Stimulated activated CD4-positive, alpha-beta T cell treated with anti-CD3 and anti-CD28 coated beads, Interleukin-12 subunit alpha, Interleukin-12 subunit beta, amount 100 ng/mL, for 24 hours (primary cell): ENCODE results near the gene NOC2L.

Experiments
- DNase-seq, 2 experiments: peaks; one replicate each; pipeline ENCODE4 v3.0.0-alpha.2; 2020; ENCODE audit warnings: low read depth in 2 of 2

NOC2L gene

GRCh38 chr1:974687-975328, 15.8 kb upstream of the NOC2L start:
- no peak for DNase-seq

DNA sequence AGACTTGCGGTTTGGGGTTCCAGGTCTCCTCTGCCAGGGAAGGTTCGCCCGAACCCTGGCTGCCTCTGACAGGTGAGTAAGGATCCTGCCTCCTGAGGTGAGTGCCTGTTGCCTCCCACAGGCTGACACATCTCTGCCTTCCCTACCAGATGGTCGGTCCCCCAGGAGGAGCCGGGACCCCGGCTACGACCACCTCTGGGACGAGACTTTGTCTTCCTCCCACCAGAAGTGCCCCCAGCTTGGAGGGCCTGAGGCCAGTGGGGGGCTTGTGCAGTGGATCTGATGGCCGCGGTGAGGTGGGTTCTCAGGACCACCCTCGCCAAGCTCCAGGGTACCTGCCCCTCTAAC, 15.2 kb upstream of the NOC2L start:
- no peak for DNase-seq

- no peak for DNase-seq
These were observed 14.6 kb upstream of the NOC2L start for GRCh38 chr1:973459-974292.

GRCh38 chr1:972726-973458, 13.8 kb upstream of the NOC2L start:
- no peak for DNase-seq

DNA sequence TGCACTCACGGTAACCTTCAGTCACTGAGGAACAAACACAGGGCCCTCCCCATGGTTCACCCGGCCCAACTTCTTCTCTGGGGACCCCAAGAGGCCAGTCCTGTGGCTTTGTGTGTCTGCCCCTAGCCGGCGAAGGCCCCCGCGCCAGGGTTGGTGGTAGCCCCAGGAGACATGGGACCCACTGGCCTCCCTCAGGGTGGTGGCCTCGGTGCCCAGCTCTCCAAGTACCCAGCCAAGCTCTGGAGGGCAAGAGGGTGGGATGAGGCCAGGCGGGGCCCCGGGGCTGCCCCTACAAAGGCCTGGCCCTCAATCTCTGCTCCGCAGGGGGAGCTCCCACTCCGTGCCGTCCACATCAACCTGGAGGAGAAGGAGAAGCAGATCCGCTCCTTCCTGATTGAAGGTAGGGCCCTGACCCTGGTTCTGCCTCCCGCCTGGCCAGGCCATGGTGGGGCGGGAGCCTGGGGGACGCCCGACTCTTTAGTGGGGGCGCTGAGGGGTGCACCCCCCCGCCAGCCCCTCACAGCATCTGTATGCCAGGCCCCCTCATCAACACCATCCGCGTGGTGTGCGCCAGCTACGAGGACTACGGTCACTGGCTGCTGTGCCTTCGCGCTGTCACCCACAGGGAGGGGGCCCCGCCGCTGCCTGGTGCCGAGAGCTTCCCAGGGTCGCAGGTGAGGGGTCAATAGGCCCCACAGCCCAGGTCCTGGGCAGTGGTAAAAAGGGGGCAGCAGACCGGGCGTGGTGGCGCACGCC, 12.9 kb upstream of the NOC2L start:
- DNase-seq = no peak

GRCh38 chr1:970973-971730, 12.1 kb upstream of the NOC2L start:
- no peak for DNase-seq

DNA sequence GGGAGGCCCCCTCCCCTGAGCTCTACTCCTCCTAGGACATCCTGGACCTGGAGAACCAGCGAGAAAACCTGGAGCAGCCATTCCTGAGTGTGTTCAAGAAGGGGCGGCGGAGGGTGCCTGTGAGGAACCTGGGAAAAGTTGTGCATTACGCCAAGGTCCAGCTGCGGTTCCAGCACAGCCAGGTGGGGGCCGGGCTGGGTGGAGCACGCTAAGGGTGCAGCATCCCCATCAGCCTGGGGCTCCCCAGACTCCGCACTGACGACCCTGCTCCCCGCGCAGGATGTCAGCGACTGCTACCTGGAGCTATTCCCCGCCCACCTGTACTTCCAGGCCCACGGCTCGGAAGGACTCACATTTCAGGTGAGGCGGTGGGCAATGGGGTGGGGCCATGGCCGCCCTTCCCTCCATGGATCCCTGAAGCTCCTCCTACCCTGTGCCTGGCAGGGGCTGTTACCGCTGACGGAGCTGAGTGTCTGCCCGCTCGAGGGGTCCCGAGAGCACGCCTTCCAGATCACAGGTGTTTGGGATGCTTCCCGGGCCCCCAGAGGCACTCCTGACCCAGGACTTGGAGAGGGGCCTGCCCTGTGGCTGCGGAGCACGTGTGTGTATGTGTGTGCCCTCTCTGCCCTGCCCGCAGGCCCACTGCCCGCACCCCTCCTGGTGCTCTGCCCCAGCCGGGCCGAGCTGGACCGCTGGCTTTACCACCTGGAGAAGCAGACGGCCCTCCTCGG, 11.4 kb upstream of the NOC2L start:
- DNase-seq = no peak

- no peak for DNase-seq
These were observed 10.3 kb upstream of the NOC2L start for GRCh38 chr1:969260-969855.

DNA sequence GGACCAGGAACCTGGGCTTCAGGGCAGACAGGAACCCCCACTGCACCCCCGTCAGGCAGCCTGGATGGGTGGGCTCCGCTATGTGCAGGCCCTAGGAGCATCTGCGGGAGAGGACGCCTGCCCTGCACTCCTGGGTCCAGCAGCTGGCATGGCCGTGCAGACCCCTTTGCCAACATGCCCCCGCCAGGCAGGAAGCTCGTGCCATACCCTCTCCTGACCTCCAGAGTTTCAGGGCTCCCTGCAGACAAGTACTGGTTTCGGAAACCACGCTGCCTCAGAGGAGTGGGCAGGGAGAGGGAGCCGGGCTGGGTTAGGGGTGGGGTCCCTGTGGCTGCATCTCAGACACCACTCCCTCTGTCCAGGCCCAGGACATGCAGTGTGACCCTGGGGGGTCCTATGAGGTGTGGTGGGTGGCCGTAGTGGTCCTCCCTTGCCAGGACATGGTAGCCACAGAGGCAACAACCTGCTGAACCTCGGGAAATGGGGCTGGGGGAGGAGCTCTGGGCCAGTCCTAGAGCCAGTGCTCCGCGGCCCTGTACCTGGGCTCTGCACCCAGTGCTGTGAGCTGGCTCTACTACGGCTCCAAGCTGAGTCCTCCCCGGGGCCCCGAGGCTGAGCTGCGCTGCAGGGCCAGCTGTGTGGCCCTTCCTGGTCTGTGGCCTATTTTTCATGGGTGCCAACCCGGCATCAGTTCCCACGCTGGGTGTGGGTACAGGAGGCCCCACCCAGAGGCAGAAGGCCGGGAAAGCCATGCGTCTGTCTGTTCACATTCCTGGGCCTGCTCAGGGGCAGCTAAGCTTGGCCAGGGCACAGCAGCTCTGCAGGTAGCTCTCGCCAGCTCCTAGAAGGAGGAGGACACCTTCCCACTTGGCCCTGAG, 8.6 kb upstream of the NOC2L start:
- no peak for DNase-seq

GRCh38 chr1:966704-967300, 7.7 kb upstream of the NOC2L start:
- DNase-seq = peak; percentile 64 to 86

GRCh38 chr1:966135-966703, 7.2 kb upstream of the NOC2L start, which contains the start of gene PLEKHN1:
TSS of gene PLEKHN1 (plus strand) at chr1:966482. CDS start at chr1:966532, 50 bp downstream.
- DNase-seq = no peak

DNA sequence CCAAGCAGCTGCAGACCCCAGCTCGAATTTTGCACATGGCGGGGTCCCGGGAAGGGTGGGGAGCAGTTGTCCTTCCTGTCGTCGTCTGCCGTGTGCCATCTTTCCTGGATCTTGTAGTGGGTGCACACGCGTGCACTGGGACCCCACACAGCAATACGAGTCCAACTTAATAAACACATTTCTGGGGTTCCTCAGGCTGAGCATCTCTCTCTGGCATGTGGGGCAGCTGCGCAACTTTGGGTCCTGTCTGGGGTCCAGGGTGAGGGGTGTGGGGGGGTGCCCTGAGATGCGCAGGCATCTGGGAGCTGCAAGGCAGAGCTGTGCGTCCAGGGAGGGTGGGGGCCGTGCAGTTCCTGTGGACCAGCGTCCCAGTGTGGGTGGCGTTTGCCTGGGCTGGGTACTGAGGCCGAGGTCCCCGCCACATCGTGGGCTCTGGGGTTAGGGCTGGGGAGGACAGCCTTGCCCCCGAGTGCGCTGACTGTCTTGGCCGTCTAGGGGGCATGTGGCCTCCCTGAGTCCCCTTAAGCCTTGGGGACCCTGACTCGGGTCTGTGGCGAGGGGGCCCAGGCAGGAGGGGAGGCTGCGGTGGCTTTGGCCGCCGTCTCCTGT, 6.6 kb upstream of the NOC2L start:
- no peak for DNase-seq

- DNase-seq = no peak
These were observed 5.9 kb upstream of the NOC2L start for GRCh38 chr1:964691-965525.

DNA sequence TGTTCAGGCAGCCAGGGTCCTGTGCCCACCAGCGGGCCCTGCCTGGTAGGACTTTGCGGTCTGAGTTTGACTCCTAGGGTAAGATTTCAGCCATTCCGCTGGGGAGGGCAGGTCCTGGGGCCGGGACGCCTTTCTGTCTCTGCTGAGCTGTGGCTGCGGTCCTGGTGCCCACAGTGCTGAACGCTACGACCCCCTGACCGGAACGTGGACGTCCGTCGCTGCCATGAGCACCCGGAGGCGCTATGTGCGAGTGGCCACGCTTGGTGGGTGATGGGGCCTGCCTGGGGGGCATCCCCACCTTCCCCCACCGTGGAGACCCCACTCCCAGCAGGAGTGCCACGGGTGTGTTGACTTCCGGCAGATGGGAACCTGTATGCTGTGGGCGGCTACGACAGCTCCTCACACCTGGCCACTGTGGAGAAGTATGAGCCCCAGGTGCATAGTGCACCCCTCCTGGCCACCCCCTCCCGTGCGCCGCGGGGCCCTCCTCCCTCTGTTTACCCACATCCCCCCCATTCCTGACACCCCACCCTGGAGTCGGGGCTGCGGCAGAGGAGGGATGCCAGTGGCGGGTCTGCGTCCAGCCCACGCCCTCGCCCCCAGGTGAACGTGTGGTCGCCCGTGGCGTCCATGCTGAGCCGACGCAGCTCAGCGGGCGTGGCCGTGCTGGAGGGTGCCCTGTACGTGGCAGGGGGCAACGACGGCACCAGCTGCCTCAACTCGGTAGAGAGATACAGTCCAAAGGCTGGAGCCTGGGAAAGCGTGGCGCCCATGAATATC, 4.9 kb upstream of the NOC2L start:
- no peak for DNase-seq

DNA sequence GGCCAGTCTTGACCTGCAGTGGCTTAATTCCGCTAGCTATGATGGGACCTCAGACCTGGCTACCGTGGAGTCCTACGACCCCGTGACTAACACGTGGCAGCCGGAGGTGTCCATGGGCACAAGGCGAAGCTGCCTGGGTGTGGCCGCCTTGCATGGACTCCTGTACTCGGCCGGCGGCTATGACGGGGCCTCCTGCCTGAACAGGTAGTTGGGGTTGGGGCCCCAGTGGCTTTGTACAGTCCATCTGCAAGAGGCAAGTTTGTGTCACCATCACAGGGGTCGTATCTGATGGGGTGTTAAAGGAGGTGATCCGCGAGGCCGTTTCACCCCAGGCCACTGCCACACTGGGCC, 4.2 kb upstream of the NOC2L start:
- no peak for DNase-seq
